Kidney (tissue), 14 donors: ENCODE measurements around the gene DYNLL1. TPM values are rescaled to one million over a fixed set of nuclear protein-coding genes. Genes with fewer than 3 reads are reported as not detected.
A peak's percentile ranks its signal among the peaks of the same experiment; 100 is the strongest.
"Not testable (repeated sequence)": the region's sequence is repeated elsewhere in the genome, so short reads cannot be mapped to it uniquely, and the experiment has no call there.

ENCODE experiments used
- DNase-seq, 5 donors: peaks; one replicate each; pipeline ENCODE4 v3.0.0-alpha.2; 2013 to 2020
- FAIRE-seq: peaks from 2 replicates; lab custom pipeline; 2012; peaks lifted over from hg19 to GRCh38; lab: Jason Lieb, UNC
- H3K27ac ChIP-seq, 2 donors: one replicate each; pipeline ENCODE4 v1.7.0; 2013; ENCODE audit warnings: low read depth in 2 of 2, low read length in 2 of 2, inconsistent platforms in 1 of 2
- H3K27me3 ChIP-seq: one replicate; pipeline ENCODE4 v1.7.1; 2013; ENCODE audit warnings: low read length, inconsistent platforms; ENCODE audit not compliant: control insufficient read depth, insufficient read depth
- H3K36me3 ChIP-seq, 3 donors: one replicate each; pipeline versions ENCODE4 v1.7.0 to v1.7.1; 2013; ENCODE audit warnings: low read length in 3 of 3, control low read depth in 1 of 3, inconsistent platforms in 1 of 3; ENCODE audit not compliant: insufficient read depth in 3 of 3, control insufficient read depth in 2 of 3
- H3K4me1 ChIP-seq, 3 donors: one replicate each; pipeline versions ENCODE4 v1.7.0 to v1.7.1; 2013; ENCODE audit warnings: low read length in 3 of 3, inconsistent platforms in 1 of 3, low read depth in 1 of 3; ENCODE audit not compliant: control insufficient read depth in 2 of 3, insufficient read depth in 2 of 3
- H3K4me3 ChIP-seq, 3 donors: one replicate each; pipeline versions ENCODE4 v1.7.0 to v1.8.1; 2013; ENCODE audit warnings: low read length in 3 of 3, control low read depth in 1 of 3, inconsistent platforms in 1 of 3
- H3K9ac ChIP-seq, 3 donors: one replicate each; pipeline versions ENCODE4 v1.7.0 to v1.7.1; 2013; ENCODE audit warnings: low read length in 3 of 3, control low read depth in 1 of 3, inconsistent platforms in 1 of 3
- H3K9me3 ChIP-seq, 3 donors: one replicate each; pipeline versions ENCODE4 v1.7.0 to v1.7.1; 2013; ENCODE audit warnings: low read length in 3 of 3, control low read depth in 1 of 3, inconsistent platforms in 1 of 3; ENCODE audit not compliant: control insufficient read depth in 2 of 3, insufficient read depth in 1 of 3
- CTCF ChIP-seq: IDR thresholded peaks from 3 replicates; pipeline ENCODE4 v1.5.1; 2012; ENCODE audit warnings: mild to moderate bottlenecking, moderate library complexity, borderline replicate concordance; ENCODE audit not compliant: insufficient read depth; ENCODE audit errors: extremely low read depth
- intact Hi-C: fragments of 100-400 bp; cut with DNase I; formaldehyde crosslinking; loops from one replicate; pipeline ENCODE4 v1.11.1; 2022
- polyA plus RNA-seq: library from polyadenylated mRNA; stranded (reverse); fragments of 350-450 nt; fragmentation: Illumina TruSeq; extraction: RNeasy Lipid Tissue Mini Kit (QIAGEN cat#74804); gene quantifications from one replicate; pipeline ENCODE4 v1.2.3, GENCODE V29; 2014; ENCODE audit warnings: low read depth, low replicate concordance; ENCODE audit not compliant: insufficient read depth
- total RNA-seq: library from RNA; stranded (reverse); fragmentation: NEBNext Ultra II Directional; extraction: Animal tissue kit (Norgen Biotek cat#: 25700); gene quantifications from one replicate; pipeline ENCODE4 v1.2.1, GENCODE V29; 2021
- donor health status: control.
- donor health status: control.
- donor health status: control.
- donor health status: control.
- donor health status: control.
- donor health status: DM: yes; HTN: yes; CAD: no.
- donor health status: Normal renal cell carcinoma (clear cell type).

Gene DYNLL1
- total and polyA plus RNA-seq, 2 donors from 2014 or later = 258 to 757 TPM

DNA sequence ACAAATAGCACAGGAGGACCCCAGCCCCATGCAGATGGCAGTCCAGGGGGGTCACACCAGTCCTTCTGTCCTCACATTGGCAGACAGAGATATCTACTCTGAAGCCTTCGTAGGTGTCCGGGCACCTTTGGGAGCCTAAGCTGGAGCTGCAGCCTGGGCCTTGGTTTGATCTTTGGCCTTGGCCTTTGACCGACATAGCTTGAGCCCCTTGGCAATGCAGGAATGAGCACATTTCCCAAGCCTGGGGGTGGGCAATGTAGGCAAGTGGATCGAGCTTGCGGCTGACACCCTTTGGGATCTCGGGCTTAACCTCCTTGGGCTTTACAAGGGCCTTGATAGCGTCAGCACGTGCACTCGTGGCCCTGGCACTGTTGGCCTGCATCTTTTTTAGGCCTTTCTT, 26.7 kb downstream of the DYNLL1 start:
- no peak overlapping the region for H3K27ac ChIP-seq
- no peaks in the 10 kb centered on the region for H3K4me1 ChIP-seq
- no peaks in the 10 kb centered on the region for H3K9me3 ChIP-seq
- no peak for FAIRE-seq
- no peak overlapping the region for H3K4me3 ChIP-seq
- H3K36me3 ChIP-seq = no peaks in the 10 kb centered on the region
- DNase-seq = no peak
- H3K9ac ChIP-seq = no peak overlapping the region
- intact Hi-C loops = no loop called here
- TF ChIP-seq CTCF = no peak
- H3K27me3 ChIP-seq = no peaks in the 10 kb centered on the region

GRCh38 chr12:120528861-120529525, 33.1 kb downstream of the DYNLL1 start, which contains the start of gene COQ5:
Gene COQ5, minus strand, starts transcription at chr12:120529158. Its CDS starts 17 bp downstream, at chr12:120529141.
- H3K9ac ChIP-seq = peak within 1 kb of the TSS; percentile 88 to 95 (median 93)
- intact Hi-C loops = no loop called here
- FAIRE-seq = no peak
- H3K27ac ChIP-seq = peak within 1 kb of the TSS; percentile 99
- H3K4me1 ChIP-seq = peaks cover 0 to 11% (median 0%) of the 10 kb centered on the region in 3 donors
- no peak for TF ChIP-seq CTCF
- H3K36me3 ChIP-seq = no peaks in the 10 kb centered on the region
- H3K27me3 ChIP-seq = no peaks in the 10 kb centered on the region
- no peaks in the 10 kb centered on the region for H3K9me3 ChIP-seq
- peak; percentile 94 to 98 (median 95) for DNase-seq
- peak within 1 kb of the TSS; percentile 85 to 97 (median 86) for H3K4me3 ChIP-seq

DNA sequence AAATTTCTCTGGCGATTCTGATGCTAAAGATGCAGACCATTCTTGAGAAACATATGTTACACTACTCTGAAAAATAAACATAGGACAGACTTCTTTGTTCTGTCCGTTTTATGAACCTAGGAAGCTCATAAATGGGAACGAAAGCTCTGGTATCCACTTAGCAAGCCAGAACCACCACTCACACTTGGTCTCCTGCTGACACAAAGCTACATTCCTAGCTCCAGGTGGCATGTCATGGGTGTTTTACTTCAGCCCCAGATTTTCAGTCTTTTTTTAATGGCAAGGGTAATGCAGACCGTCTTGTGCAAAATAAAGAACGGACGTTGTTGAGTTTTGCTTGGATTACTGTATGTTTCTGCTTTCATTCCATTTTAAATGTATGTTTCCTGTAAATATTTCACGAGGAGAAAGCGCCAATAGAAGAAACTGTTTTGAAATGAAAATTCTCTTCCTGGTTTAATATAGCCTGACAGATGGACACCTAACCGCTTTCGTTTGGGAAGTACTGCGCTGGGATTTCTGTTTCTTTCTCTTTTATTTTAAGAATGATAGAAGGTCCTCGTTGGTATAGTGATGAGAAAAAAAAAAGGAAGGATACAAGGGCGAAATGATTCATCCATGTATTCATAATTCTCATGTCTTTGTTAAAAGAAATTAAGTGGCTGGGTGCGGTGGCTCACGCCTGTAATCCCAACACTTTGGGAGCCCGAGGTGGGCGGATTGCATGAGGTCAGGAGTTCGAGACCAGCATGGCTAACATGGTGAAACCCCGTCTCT, 33.9 kb downstream of the DYNLL1 start:
- Histone ChIP-seq H3K27me3 (no peaks in the 10 kb centered on the region), H3K27ac (peak overlapping the region; percentile 99), H3K4me3 (peak overlapping the region; percentile 85 to 97 (median 86)), H3K4me1 (peaks cover 0 to 11% (median 0%) of the 10 kb centered on the region in 3 donors), H3K9ac (peak overlapping the region; percentile 88 to 95 (median 93)), H3K36me3 (no peaks in the 10 kb centered on the region), H3K9me3 (no peaks in the 10 kb centered on the region)
- peak in 3 of 5 donors; percentile 58 to 87 (median 84) for DNase-seq
- no peak for FAIRE-seq
- intact Hi-C loops = no loop called here
- TF ChIP-seq CTCF = no peak

GRCh38 chr12:120530418-120530761, 34.5 kb downstream of the DYNLL1 start:
- H3K27me3 ChIP-seq, DNase-seq, H3K9me3 ChIP-seq, intact Hi-C loops, H3K36me3 ChIP-seq, FAIRE-seq, H3K9ac ChIP-seq: not testable (repeated sequence)
- Histone ChIP-seq H3K27ac (peak overlapping the region in 1 of 2 donors; percentile 99), H3K4me3 (peak overlapping the region in 1 of 3 donors; percentile 86), H3K4me1 (peaks cover 0 to 11% (median 0%) of the 10 kb centered on the region in 3 donors)
